Activated CD4-positive, alpha-beta memory T cell treated with anti-CD3 and anti-CD28 coated beads for 36 hours (primary cell): Measurements from ENCODE around the gene TLR5. TPM values are rescaled to one million over a fixed set of nuclear protein-coding genes. Genes with fewer than 3 reads are reported as not detected.
A peak's percentile ranks its signal among the peaks of the same experiment; 100 is the strongest.

Experiments
- CTCF ChIA-PET: fragments of 350-600 bp; sonication (Branson Sonifier 250); formaldehyde crosslinking; loops from one replicate; lab custom pipeline; 2021; ENCODE audit warnings: antibody characterized with exemption, inconsistent platforms; lab: Charles Lee
- POLR2A ChIA-PET: fragments of 350-600 bp; sonication (Branson Sonifier 250); formaldehyde crosslinking; loops from one replicate; lab custom pipeline; 2021; ENCODE audit warnings: antibody characterized with exemption; lab: Charles Lee
- DNase-seq: peaks from one replicate; pipeline ENCODE4 v3.0.0-alpha.2; 2020
- H3K27ac Mint-ChIP-seq: one replicate; pipeline ENCODE4 v1.8.0; 2021; ENCODE audit warnings: mixed read lengths
- H3K27me3 Mint-ChIP-seq: one replicate; pipeline ENCODE4 v1.8.0; 2021; ENCODE audit warnings: mixed read lengths
- H3K36me3 Mint-ChIP-seq: one replicate; pipeline ENCODE4 v1.8.0; 2021; ENCODE audit warnings: mixed read lengths
- H3K4me1 Mint-ChIP-seq: one replicate; pipeline ENCODE4 v1.8.0; 2021; ENCODE audit warnings: low read depth, mixed read lengths
- H3K4me3 Mint-ChIP-seq: one replicate; pipeline ENCODE4 v1.8.0; 2021; ENCODE audit warnings: mild to moderate bottlenecking, mixed read lengths
- H3K9me3 Mint-ChIP-seq: one replicate; pipeline ENCODE4 v1.8.0; 2021; ENCODE audit warnings: mixed read lengths
- intact Hi-C: fragments of 100-400 bp; cut with micrococcal nuclease; formaldehyde crosslinking; loops from one replicate; pipeline ENCODE4 v1.15.1; 2023
- total RNA-seq, 2 experiments: library from RNA; stranded (reverse); gene quantifications; one replicate each; pipeline ENCODE4 v1.2.3, GENCODE V29; 2021

TLR5 gene
- total RNA-seq, 2 experiments from 2014 or later: 0.29 to 0.48 TPM

DNA sequence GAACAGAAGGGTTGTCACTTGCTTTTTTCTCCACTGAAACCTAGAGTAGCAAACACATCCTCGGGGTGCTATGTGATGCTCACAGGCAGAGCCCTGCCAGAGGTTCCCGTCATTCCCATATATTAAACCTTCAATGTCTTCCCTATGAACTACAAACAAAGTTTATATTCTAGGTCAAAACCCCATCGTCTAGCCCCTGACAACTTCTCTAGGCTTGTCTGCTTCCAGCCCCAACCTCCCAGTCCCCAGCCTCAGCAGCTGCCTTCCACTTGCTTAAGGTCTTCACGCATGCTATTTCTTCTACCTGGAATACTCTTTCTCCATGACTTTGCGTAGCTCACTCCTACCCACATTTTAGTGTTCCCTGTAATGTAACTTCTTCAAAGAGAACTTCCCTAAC is 1.9 kb upstream of the TLR5 start:
- POLR2A ChIA-PET: no interaction called here
- no peaks in the 10 kb centered on the region for H3K27me3 Mint-ChIP-seq
- no peak for DNase-seq

DNA sequence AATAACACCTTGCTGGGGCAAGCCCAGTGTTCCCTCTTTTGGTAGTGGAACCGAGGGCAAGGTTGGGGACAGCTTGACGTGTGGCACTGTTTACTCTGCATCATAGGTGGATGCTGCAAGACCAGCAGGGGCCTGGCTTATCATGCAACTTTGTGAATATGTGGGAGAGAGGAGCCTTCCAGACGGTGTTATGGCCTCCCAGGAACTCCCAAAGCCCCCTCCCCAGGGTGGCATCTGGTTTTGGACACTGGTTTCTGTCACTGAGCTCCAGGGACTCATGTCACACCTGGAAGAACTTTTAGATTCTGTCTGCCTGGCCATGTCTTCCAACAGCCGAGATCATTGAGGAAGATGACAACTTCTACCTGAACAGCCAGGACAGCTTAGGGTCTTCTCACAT is 1.4 kb upstream of the TLR5 start:
- H3K9me3 Mint-ChIP-seq: peaks cover 12% of the 10 kb centered on the region
- DNase-seq: no peak
- ChIA-PET CTCF (interaction anchor here (1.2 to 3.5 kb wide), 3 partner anchors 11 to 20 kb away, joined by 3 to 60 read pairs (median 6); no protein-coding TSS in a partner anchor), POLR2A (no interaction called here)
- no peak overlapping the region for H3K4me3 Mint-ChIP-seq
- H3K36me3 Mint-ChIP-seq: no peaks in the 10 kb centered on the region
- H3K27ac Mint-ChIP-seq: no peak overlapping the region
- intact Hi-C loops: loop anchor here (5.0 kb wide), 1 partner anchor 88 kb away; no protein-coding TSS in a partner anchor
- no peaks in the 10 kb centered on the region for H3K27me3 Mint-ChIP-seq
- H3K4me1 Mint-ChIP-seq: peaks cover 19% of the 10 kb centered on the region

More for the DNA sequence above, 1.9 kb upstream of the TLR5 start:
- Mint-ChIP-seq H3K4me3 (no peak overlapping the region), H3K9me3 (peaks cover 12% of the 10 kb centered on the region), H3K27ac (no peak overlapping the region), H3K4me1 (peaks cover 19% of the 10 kb centered on the region), H3K36me3 (no peaks in the 10 kb centered on the region)
- intact Hi-C loops: loop anchor here (5.0 kb wide), 1 partner anchor 87 kb away; no protein-coding TSS in a partner anchor
- CTCF ChIA-PET: interaction anchor here (1.2 to 3.5 kb wide), 3 partner anchors 11 to 21 kb away, joined by 3 to 60 read pairs (median 6); no protein-coding TSS in a partner anchor

DNA sequence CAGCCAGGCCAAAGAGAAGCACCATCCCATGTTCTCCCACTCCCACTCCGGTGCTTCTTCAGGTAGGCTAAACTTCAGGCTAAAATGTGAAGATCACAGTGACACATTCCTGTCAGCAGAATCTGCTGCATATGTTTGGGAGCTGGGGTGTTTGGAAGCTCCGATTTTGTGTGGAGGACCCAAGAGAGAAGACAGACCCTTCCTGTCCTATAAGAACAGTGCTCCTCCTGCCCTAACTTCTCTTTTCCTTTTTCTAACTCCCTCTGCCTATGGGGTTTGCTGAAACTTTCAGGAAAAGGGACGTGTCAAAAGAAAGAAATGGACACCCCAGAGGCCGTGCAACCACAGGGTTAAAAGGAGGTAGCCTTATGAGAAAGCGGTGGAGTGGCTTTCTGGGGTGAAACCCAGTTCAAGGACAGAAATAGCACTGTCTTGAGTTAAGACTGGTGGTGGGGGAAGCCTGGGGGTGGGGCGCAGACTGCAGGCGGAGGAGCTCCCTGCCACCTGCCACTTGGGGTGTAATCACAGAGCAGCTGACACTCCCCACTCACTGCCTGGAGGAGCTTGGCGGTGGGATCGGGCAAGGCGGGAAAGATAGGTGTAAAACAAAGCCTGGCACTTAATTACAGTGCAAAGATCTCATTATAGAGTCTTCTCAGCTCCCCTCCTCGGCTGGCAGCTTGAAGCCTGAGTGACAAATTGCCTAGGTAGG is 645 bp upstream of the TLR5 start:
- intact Hi-C loops: loop anchor here (1.0 to 5.0 kb wide), 4 partner anchors 10 to 221 kb away; partner anchors contain the start of gene SUSD4
- DNase-seq: peak; percentile 47
- no peaks in the 10 kb centered on the region for H3K27me3 Mint-ChIP-seq
- H3K4me1 Mint-ChIP-seq: peaks cover 19% of the 10 kb centered on the region
- H3K36me3 Mint-ChIP-seq: no peaks in the 10 kb centered on the region
- ChIA-PET POLR2A (interaction anchor here (1.4 kb wide), 1 partner anchor 10 kb away, joined by 3 read pairs; no protein-coding TSS in a partner anchor), CTCF (interaction anchor here (1.0 to 3.5 kb wide), 6 partner anchors 10 to 216 kb away, joined by 3 to 60 read pairs (median 4); no protein-coding TSS in a partner anchor)
- peak overlapping the region; percentile 63 for H3K4me3 Mint-ChIP-seq
- peaks cover 12% of the 10 kb centered on the region for H3K9me3 Mint-ChIP-seq
- peak overlapping the region; percentile 9 for H3K27ac Mint-ChIP-seq

DNA sequence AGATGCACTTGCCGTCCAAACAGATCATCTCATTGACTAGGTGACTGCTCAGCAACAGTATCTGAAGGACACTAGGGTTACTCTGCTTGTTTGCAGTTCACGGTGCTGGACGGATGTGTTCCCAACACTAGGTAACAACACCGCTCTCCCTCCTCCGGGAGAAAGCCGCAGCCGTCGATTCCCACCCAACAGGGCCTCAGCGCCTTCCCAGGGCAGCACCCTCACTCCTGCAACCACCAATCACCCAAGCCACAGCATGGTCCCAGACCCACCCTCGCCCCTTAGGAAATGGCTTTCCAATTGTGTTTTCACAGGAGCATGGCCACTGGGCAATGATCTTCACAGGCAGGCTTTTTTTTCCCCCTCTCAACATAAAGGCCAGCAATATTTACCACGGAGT is 779 bp downstream of the TLR5 start:
- no peak for DNase-seq
- CTCF ChIA-PET: interaction anchor here (0.7 to 3.5 kb wide), 5 partner anchors 8 to 88 kb away, joined by 3 to 60 read pairs (median 4); no protein-coding TSS in a partner anchor
- intact Hi-C loops: loop anchor here (2.0 to 5.0 kb wide), 2 partner anchors 49 to 90 kb away; no protein-coding TSS in a partner anchor
- no peak overlapping the region for H3K27ac Mint-ChIP-seq
- peak overlapping the region; percentile 61 for H3K4me3 Mint-ChIP-seq
- H3K27me3 Mint-ChIP-seq: no peaks in the 10 kb centered on the region
- no peaks in the 10 kb centered on the region for H3K36me3 Mint-ChIP-seq
- peaks cover 6% of the 10 kb centered on the region for H3K9me3 Mint-ChIP-seq
- POLR2A ChIA-PET: no interaction called here
- peaks cover 19% of the 10 kb centered on the region for H3K4me1 Mint-ChIP-seq

DNA sequence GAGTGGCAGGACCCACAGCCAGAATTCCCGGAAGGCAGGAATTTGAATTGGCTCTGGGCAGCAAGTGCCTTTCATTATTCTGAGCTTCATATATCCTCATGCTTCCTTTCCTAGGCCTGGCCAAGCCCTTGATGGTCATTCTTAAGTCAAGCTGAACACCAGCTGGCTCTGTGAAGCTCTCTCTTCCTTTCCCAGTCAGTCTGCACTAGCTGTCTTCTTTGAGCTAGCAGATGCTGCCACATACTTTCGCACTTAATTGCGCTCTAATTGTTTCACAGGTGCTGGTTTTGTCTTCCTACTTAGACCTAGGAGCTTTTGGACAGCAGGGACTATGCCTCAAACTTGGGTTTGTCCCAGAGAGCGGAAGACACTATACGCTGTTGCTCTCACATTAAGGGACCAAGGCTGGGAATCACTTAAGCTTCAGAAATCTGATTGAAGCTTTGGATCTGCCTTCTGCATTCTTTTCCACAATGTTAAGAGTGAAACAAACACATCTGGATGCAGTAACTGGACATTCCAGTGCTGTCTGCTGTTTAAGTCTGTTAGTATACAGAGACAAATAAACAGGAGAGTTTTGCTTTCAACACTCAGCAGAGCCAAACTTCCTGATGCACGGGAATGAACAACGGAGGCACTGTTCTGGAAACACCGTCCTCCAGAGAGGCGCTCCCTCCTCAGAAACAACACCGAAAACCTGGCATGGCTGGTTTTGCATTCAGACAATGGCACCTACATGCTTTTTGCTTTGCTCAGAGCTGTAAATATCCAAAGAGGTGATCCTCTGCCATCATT is 2.2 kb downstream of the TLR5 start:
- intact Hi-C loops: loop anchor here (5.0 kb wide), 1 partner anchor 91 kb away; no protein-coding TSS in a partner anchor
- ChIA-PET POLR2A (no interaction called here), CTCF (interaction anchor here (1.0 to 3.2 kb wide), 3 partner anchors 7 to 17 kb away, joined by 4 to 14 read pairs (median 10); no protein-coding TSS in a partner anchor)
- Mint-ChIP-seq H3K27me3 (no peaks in the 10 kb centered on the region), H3K27ac (no peak overlapping the region), H3K9me3 (no peaks in the 10 kb centered on the region), H3K36me3 (no peaks in the 10 kb centered on the region), H3K4me1 (peaks cover 19% of the 10 kb centered on the region), H3K4me3 (no peak overlapping the region)
- no peak for DNase-seq

DNA sequence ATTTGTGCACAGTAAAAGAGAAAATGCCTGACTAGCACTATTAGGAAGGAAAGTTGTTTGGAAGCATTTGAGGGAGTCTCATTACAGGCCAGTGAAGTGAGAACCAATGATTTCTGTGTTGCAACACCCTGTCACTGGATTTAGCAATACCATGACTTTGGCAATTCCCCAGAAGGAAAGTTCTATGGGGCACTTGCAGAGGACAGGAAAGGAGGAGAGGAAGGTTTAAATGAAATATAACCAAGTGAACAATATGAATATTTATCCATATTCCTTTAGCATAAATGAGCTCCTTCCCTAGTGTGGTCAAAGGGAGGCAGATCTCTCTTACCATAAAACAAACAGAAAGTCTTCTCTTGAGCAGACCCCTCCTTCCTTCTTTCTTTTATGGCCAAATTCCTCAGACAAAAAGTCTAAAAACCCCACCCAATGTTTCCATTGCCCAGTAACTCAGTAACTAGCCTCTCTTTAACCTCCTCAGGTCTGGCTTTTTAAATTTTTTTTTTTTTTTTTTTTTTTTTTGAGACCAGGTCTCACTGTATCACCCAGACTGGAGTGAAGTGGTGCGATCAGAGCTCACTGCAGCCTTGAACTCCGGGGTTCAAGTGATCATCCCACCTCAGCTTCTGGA is 5.5 kb downstream of the TLR5 start:
- H3K27ac Mint-ChIP-seq: no peak overlapping the region
- H3K27me3 Mint-ChIP-seq: peaks cover 9% of the 10 kb centered on the region
- DNase-seq: no peak
- H3K9me3 Mint-ChIP-seq: no peaks in the 10 kb centered on the region
- H3K36me3 Mint-ChIP-seq: no peaks in the 10 kb centered on the region
- peaks cover 10% of the 10 kb centered on the region for H3K4me1 Mint-ChIP-seq
- CTCF ChIA-PET: interaction anchor here (0.7 to 7.1 kb wide), 3 partner anchors 13 to 226 kb away, joined by 3 to 122 read pairs (median 3); partner anchors contain the start of gene SUSD4
- POLR2A ChIA-PET: no interaction called here
- H3K4me3 Mint-ChIP-seq: no peak overlapping the region
- intact Hi-C loops: no loop called here

DNA sequence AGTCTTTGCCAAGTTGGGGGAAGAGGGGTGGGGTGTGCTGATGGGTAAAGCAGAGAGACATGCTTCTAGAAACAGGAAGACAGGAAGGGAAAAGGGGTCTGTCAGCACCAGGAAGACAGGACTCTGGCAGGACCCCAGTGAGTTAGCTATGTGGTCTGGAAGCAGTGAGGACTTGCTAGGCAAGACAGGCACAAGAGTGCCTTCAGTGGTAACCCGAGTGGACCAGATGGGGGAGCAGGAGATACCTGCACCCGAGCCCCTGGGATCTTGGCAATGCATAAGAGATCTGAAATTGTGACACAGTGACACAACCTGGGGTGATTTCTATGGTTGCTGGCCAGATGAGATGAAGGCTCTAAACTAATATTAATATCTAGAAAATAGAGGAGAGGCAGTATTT is 7.0 kb downstream of the TLR5 start:
- CTCF ChIA-PET: interaction anchor here (0.6 to 7.1 kb wide), 3 partner anchors 11 to 597 kb away, joined by 3 to 122 read pairs (median 4); no protein-coding TSS in a partner anchor
- Mint-ChIP-seq H3K27me3 (peaks cover 9% of the 10 kb centered on the region), H3K27ac (no peak overlapping the region), H3K4me3 (no peak overlapping the region), H3K9me3 (no peaks in the 10 kb centered on the region), H3K36me3 (no peaks in the 10 kb centered on the region), H3K4me1 (peaks cover 10% of the 10 kb centered on the region)
- POLR2A ChIA-PET: no interaction called here
- intact Hi-C loops: no loop called here
- no peak for DNase-seq

DNA sequence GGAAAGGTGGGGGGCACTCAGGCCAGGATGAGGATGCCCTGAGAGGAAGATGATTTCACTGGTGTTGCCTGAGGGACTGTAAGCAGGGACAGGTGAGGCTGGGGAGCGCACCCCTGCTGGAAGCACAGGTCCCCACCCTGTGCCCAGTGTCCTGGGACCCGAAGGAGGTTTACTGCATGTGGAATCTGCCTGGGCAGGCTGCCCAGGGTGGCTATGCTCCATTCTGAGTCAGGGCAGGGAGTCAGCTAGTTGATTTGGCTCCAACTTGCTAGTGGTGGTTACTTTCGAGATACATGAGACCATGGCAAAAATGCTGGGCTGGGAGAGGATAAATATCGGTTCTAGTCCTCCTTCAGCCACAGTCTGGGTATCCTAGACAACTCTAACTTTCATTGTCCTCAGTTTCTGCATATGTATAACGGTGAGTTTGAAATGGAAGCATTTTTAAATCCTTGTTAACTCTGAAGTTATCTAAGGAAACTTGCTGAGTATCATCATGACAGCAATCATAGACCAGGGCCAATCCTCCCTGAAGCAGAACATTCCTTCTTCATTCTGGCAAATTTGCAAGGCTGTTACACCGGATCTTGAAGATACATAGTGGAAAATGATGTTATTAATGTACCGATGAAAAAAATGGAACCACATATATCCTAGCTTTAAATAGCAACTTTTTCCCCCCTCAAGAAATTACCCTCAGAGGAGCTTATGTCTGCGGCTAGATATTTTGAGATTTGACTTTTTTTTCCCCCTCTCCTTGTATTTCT is 7.7 kb downstream of the TLR5 start:
- Mint-ChIP-seq H3K36me3 (no peaks in the 10 kb centered on the region), H3K27me3 (peaks cover 10% of the 10 kb centered on the region), H3K4me3 (no peak overlapping the region), H3K9me3 (no peaks in the 10 kb centered on the region), H3K27ac (no peak overlapping the region), H3K4me1 (peaks cover 10% of the 10 kb centered on the region)
- CTCF ChIA-PET: interaction anchor here (1.2 to 7.1 kb wide), 4 partner anchors 9 to 548 kb away, joined by 3 to 122 read pairs (median 36); partner anchors contain the start of gene TLR5
- intact Hi-C loops: no loop called here
- POLR2A ChIA-PET: no interaction called here
- DNase-seq: no peak

DNA sequence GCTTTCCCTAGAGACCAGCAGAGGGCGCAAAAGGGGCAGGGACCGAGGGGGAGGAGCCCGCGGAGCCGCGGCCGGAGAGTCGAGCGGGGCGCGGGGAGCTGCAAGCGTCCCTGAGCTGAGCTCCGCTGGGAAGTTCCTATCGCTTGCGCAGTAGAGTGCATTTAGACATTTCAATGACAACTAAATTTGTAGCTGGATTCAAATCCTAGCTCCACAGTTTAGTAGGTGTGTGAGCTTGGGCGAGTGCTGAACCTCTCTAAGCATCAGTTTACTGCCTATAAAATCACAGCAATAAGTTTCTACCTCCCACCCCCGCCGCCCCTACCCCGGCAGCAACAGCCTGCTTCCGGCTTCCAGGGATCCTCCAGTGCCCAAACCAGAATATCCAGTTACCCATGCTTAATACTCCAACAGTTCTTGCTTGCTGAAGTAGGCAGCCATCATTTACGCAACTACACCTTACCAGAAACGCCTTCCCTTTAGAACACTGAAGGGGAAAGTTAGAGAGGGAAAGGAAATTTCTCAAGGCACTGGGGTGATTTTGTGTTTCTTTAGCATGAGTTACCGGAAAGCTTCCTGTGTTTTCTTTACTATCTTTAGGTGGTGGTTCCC is 9.1 kb downstream of the TLR5 start:
- intact Hi-C loops: loop anchor here (1.0 to 5.0 kb wide), 3 partner anchors 9 to 548 kb away; partner anchors contain the start of gene TLR5
- CTCF ChIA-PET: interaction anchor here (0.6 to 7.1 kb wide), 55 partner anchors 8 to 667 kb away, joined by 3 to 122 read pairs (median 4); partner anchors contain the start of genes SUSD4 and TLR5
- Mint-ChIP-seq H3K4me3 (peak overlapping the region; percentile 16), H3K9me3 (no peaks in the 10 kb centered on the region), H3K36me3 (no peaks in the 10 kb centered on the region), H3K4me1 (peaks cover 14% of the 10 kb centered on the region), H3K27ac (no peak overlapping the region), H3K27me3 (peaks cover 12% of the 10 kb centered on the region)
- POLR2A ChIA-PET: interaction anchor here (0.8 to 1.1 kb wide), 2 partner anchors 9 to 10 kb away, joined by 3 read pairs; partner anchors contain the start of gene TLR5
- peak; percentile 85 for DNase-seq

DNA sequence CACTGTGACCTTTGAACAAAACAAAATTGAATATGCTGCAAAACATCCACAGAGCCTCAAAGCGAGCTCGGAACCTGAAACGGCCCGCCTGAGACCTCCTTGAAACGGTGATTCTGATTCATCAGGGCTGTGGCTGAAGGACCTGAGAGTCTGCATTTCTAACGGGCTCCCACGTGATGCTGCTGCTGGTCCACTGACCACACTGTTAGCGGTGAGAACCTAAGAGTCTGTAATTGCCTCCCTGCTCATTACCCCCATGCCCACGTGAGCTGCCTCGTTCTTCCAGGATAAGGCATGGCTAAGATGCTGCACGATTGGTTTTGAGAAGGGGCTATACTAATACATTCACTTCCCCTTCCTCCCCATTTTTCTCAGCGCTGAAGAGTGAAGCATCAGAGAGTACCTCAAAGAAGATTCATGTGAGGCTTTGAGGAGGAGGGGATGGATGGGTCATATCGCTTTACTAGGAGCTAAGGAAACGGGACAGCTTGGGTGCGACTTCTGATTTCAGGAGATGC is 9.7 kb downstream of the TLR5 start:
- H3K27me3 Mint-ChIP-seq: peaks cover 15% of the 10 kb centered on the region
- H3K36me3 Mint-ChIP-seq: no peaks in the 10 kb centered on the region
- DNase-seq: no peak
- no peak overlapping the region for H3K27ac Mint-ChIP-seq
- H3K9me3 Mint-ChIP-seq: no peaks in the 10 kb centered on the region
- H3K4me3 Mint-ChIP-seq: peak overlapping the region; percentile 16
- H3K4me1 Mint-ChIP-seq: peaks cover 14% of the 10 kb centered on the region
- ChIA-PET POLR2A (interaction anchor here (0.8 to 1.1 kb wide), 2 partner anchors 10 kb away, joined by 3 read pairs; partner anchors contain the start of gene TLR5), CTCF (interaction anchor here (0.6 to 7.1 kb wide), 52 partner anchors 8 to 666 kb away, joined by 3 to 122 read pairs (median 5); partner anchors contain the start of genes SUSD4 and TLR5)
- intact Hi-C loops: loop anchor here (1.0 to 5.0 kb wide), 3 partner anchors 10 to 549 kb away; partner anchors contain the start of gene TLR5
